ENCODE data around the gene FBXL3. TPM values are rescaled to one million over a fixed set of nuclear protein-coding genes. Genes with fewer than 3 reads are reported as not detected.

Gene FBXL3
- total RNA-seq, 1 donor from 2014 or later = 51.6 TPM

- no peak for TF ChIP-seq CTCF (IDR thresholded peaks at IDR 0.05; ENCODE audit: insufficient read depth, low read length, severe bottlenecking)
- DNase-seq (ENCODE audit: low read depth) = no peak
- no peak for FAIRE-seq
- no peak overlapping the region for H3K4me3 ChIP-seq (ENCODE audit: low read depth, low read length)
- peaks cover 3% of the 10 kb centered on the region for H3K27me3 ChIP-seq (ENCODE audit: control insufficient read depth, insufficient read depth, low read length)
- H3K36me3 ChIP-seq (ENCODE audit: control insufficient read depth, insufficient read depth, low read length) = no peaks in the 10 kb centered on the region
Observed at GRCh38 chr13:76976929-76977328, 50.0 kb downstream of the FBXL3 start.

DNA sequence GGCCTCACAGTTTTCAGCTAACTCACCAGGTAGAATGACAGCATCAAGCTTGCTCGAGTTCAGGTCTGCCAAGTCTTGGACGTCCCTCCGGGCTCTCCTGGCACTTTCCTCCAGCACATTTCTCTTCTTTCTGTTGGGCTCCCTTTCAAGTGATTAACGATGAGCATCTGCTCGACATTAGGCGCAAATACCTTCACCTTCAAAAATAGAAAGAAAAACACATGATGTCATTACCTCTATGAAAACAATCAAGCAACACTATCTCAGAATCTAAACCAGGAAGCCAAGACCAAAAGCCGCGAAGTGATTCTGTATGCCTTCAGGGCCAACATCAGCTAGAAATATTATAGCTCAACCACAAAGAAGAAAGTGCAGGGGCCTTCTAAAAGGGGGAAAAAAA lies 50.5 kb downstream of the FBXL3 start:
- peaks cover 3% of the 10 kb centered on the region for H3K27me3 ChIP-seq (ENCODE audit: control insufficient read depth, insufficient read depth, low read length)
- H3K4me3 ChIP-seq (ENCODE audit: low read depth, low read length) = no peak overlapping the region
- no peaks in the 10 kb centered on the region for H3K36me3 ChIP-seq (ENCODE audit: control insufficient read depth, insufficient read depth, low read length)
- TF ChIP-seq CTCF (IDR thresholded peaks at IDR 0.05; ENCODE audit: insufficient read depth, low read length, severe bottlenecking) = no peak
- FAIRE-seq (peak; percentile 75), DNase-seq (ENCODE audit: low read depth) (peak; percentile 55)

DNA sequence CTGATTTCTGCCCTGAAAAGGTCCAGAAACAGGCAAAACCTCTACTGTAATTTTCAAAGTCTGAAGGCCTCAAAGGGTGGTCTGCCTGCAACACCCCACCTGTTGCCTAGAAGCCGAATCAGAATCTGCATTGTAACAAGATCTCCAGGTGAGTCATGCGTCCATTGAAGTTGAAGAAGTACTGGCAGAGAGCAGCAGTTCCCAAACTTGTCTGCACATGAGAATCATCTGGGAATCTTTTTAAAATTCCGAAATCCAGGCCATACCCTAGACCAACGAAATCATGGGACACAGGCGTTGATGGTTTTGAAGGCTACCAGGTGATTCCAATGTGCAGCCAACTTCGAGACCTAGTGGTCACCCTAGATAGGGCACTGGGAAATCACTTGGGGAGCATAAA lies 51.1 kb downstream of the FBXL3 start:
- FAIRE-seq = no peak
- no peak for TF ChIP-seq CTCF (IDR thresholded peaks at IDR 0.05; ENCODE audit: insufficient read depth, low read length, severe bottlenecking)
- DNase-seq (ENCODE audit: low read depth) = peak; percentile 80
- no peak overlapping the region for H3K4me3 ChIP-seq (ENCODE audit: low read depth, low read length)
- peaks cover 3% of the 10 kb centered on the region for H3K27me3 ChIP-seq (ENCODE audit: control insufficient read depth, insufficient read depth, low read length)
- no peaks in the 10 kb centered on the region for H3K36me3 ChIP-seq (ENCODE audit: control insufficient read depth, insufficient read depth, low read length)

DNA sequence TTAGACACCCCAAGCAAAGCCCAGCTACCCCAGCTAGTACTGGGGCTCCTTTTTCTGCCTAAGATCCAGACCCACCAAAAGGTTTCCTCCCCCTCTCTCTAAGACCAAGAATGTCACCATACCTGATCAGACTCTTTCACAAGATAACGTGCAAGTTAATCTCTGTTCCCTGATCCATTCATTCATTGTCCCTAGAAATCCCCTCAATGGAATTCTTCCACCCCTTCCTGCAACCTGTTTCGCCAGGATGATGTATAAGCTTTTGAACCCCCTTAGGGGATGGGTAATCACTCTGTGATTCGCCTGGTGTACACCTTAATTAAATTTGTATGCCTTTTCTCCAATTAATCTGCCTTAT lies 52.4 kb downstream of the FBXL3 start:
- Histone ChIP-seq H3K36me3 (ENCODE audit: control insufficient read depth, insufficient read depth, low read length) (no peaks in the 10 kb centered on the region), H3K27me3 (ENCODE audit: control insufficient read depth, insufficient read depth, low read length) (peaks cover 2% of the 10 kb centered on the region), H3K4me3 (ENCODE audit: low read depth, low read length) (no peak overlapping the region)
- no peak for DNase-seq (ENCODE audit: low read depth)
- FAIRE-seq = no peak
- TF ChIP-seq CTCF (IDR thresholded peaks at IDR 0.05; ENCODE audit: insufficient read depth, low read length, severe bottlenecking) = no peak

DNA sequence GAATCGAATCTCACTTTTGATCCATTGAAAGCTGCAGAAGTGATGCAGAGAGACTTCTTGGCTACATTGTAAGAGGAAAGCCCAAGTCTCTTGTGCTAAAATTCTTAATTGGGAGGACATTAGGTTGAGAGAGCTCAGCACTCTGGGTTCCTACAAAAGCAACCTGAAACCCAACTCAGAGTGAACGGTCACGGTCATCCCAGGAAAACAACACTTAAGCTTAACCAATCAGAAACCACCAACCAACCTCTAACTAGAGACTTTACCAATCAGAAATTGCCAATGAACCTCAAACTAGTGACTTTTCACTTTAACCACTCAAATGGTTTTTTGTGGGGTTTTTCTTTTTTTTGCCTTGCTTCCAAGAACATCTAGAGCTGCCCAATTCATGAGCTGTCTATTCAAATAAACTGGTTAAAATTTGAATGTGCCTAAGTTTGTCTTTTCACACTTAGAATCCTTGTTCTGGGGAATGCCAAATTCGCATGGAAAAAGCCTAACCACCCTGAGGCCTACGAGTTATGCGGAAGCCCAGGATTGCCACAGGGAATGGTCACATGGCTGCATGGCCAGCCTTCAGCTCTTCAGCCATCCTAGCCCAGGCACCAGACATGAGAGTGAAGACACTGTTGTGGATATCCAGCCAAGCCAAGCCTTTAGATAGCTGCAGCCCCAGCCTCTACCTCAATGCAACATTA lies 52.9 kb downstream of the FBXL3 start:
- no peak for DNase-seq (ENCODE audit: low read depth)
- H3K36me3 ChIP-seq (ENCODE audit: control insufficient read depth, insufficient read depth, low read length) = no peaks in the 10 kb centered on the region
- no peak for TF ChIP-seq CTCF (IDR thresholded peaks at IDR 0.05; ENCODE audit: insufficient read depth, low read length, severe bottlenecking)
- H3K4me3 ChIP-seq (ENCODE audit: low read depth, low read length) = no peak overlapping the region
- FAIRE-seq = no peak
- H3K27me3 ChIP-seq (ENCODE audit: control insufficient read depth, insufficient read depth, low read length) = peaks cover 2% of the 10 kb centered on the region

All from bronchial epithelial cell (primary cell).